ENCODE results near the gene NFASC. TPM values are rescaled to one million over a fixed set of nuclear protein-coding genes. Genes with fewer than 3 reads are reported as not detected.

NFASC gene
- total RNA-seq, 1 experiment from 2014 or later = 16.9 TPM

GRCh38 chr1:205018381-205018780 is 147.7 kb downstream of the NFASC start:
- no TSS peak for BruUV-seq (replicated peaks)
- no peaks in the 10 kb centered on the region for H3K4me1 ChIP-seq (ENCODE audit: control insufficient read depth, insufficient read depth, low read length)
- ATAC-seq (no peak), DNase-seq (ENCODE audit: low read depth, low spot score) (no peak)
- no peak overlapping the region for H3K4me3 ChIP-seq (ENCODE audit: low read depth in 2 of 2, low read length in 2 of 2)
- peaks cover 7% of the 10 kb centered on the region; the same call in 1 of the 2 replicates for H3K27me3 ChIP-seq (ENCODE audit: control insufficient read depth, insufficient read depth, low read length)
- no peak overlapping the region for H3K27ac ChIP-seq (ENCODE audit: low read length)
- intact Hi-C loops (cut with micrococcal nuclease; ENCODE audit: unreplicated experiment) (no loop called here), in situ Hi-C loops (cut with HindIII; ENCODE audit: low pct_unique_long_range_greater_than_20kb, low sequenced_read_pairs) (no loop called here)
- ChIA-PET CTCF (interaction anchor here (2.8 kb wide), 1 partner anchor 43 kb away, joined by 9 read pairs; no protein-coding TSS in a partner anchor), POLR2A (no interaction called here)
- H3K36me3 ChIP-seq (ENCODE audit: control insufficient read depth, insufficient read depth, low read length) = no peaks in the 10 kb centered on the region
- no peak for TF ChIP-seq SIN3A (IDR thresholded peaks at IDR 0.05; ENCODE audit: borderline replicate concordance, insufficient read depth, low read depth, low read length)
- TF ChIP-seq TCF7L2 (IDR thresholded peaks at IDR 0.05; ENCODE audit: low read depth, low read length) = no peak
- TF ChIP-seq POLR2AphosphoS5 (IDR thresholded peaks at IDR 0.05; ENCODE audit: low read depth, low read length) = no peak
- no peak for TF ChIP-seq CTCF (IDR thresholded peaks at IDR 0.05)
- TF ChIP-seq REST (IDR thresholded peaks at IDR 0.05; ENCODE audit: insufficient read depth in 1 of 2, low read depth in 2 of 2, low read length in 1 of 2) = no peak
- no peaks in the 10 kb centered on the region for H3K9me3 ChIP-seq (ENCODE audit: control insufficient read depth, insufficient read depth, low read depth, low read length)

GRCh38 chr1:205020466-205020865 is 149.8 kb downstream of the NFASC start:
- no peak for TF ChIP-seq SIN3A (IDR thresholded peaks at IDR 0.05; ENCODE audit: borderline replicate concordance, insufficient read depth, low read depth, low read length)
- no peak for TF ChIP-seq TCF7L2 (IDR thresholded peaks at IDR 0.05; ENCODE audit: low read depth, low read length)
- no peak for TF ChIP-seq CTCF (IDR thresholded peaks at IDR 0.05)
- TF ChIP-seq POLR2AphosphoS5 (IDR thresholded peaks at IDR 0.05; ENCODE audit: low read depth, low read length) = no peak
- no peak for TF ChIP-seq REST (IDR thresholded peaks at IDR 0.05; ENCODE audit: insufficient read depth in 1 of 2, low read depth in 2 of 2, low read length in 1 of 2)
- Histone ChIP-seq H3K9me3 (ENCODE audit: control insufficient read depth, insufficient read depth, low read depth, low read length) (no peaks in the 10 kb centered on the region), H3K27me3 (ENCODE audit: control insufficient read depth, insufficient read depth, low read length) (peaks cover 7% of the 10 kb centered on the region; the same call in 1 of the 2 replicates), H3K4me1 (ENCODE audit: control insufficient read depth, insufficient read depth, low read length) (no peaks in the 10 kb centered on the region), H3K27ac (ENCODE audit: low read length) (no peak overlapping the region), H3K36me3 (ENCODE audit: control insufficient read depth, insufficient read depth, low read length) (no peaks in the 10 kb centered on the region), H3K4me3 (ENCODE audit: low read depth in 2 of 2, low read length in 2 of 2) (no peak overlapping the region)
- in situ Hi-C loops (cut with HindIII; ENCODE audit: low pct_unique_long_range_greater_than_20kb, low sequenced_read_pairs) (no loop called here), intact Hi-C loops (cut with micrococcal nuclease; ENCODE audit: unreplicated experiment) (no loop called here)
- no peak for DNase-seq (ENCODE audit: low read depth, low spot score)
- ChIA-PET CTCF (interaction anchor here (2.8 kb wide), 1 partner anchor 41 kb away, joined by 9 read pairs; no protein-coding TSS in a partner anchor), POLR2A (no interaction called here)
- BruUV-seq (replicated peaks) = no TSS peak
- ATAC-seq = no peak
